Left ventricle myocardium inferior (tissue), 1 donor: ENCODE data around the gene TMEM217. TPM values are rescaled to one million over a fixed set of nuclear protein-coding genes. Genes with fewer than 3 reads are reported as not detected.

ENCODE experiments used
- DNase-seq: peaks from one replicate; pipeline ENCODE4 v3.0.0-alpha.2; 2020
- H3K27ac ChIP-seq: fragments of 200-600 bp; replicated peaks from 2 replicates; pipeline ENCODE4 v1.8.0; 2021
- H3K27me3 ChIP-seq: fragments of 200-600 bp; 2 replicates; pipeline ENCODE4 v1.8.0; 2021; ENCODE audit warnings: low read depth
- H3K36me3 ChIP-seq: fragments of 200-600 bp; 2 replicates; pipeline ENCODE4 v1.8.0; 2021
- H3K4me1 ChIP-seq: fragments of 200-600 bp; 2 replicates; pipeline ENCODE4 v1.8.0; 2021
- H3K4me3 ChIP-seq: fragments of 200-600 bp; 2 replicates; pipeline ENCODE4 v1.8.0; 2021; ENCODE audit warnings: mild to moderate bottlenecking, moderate library complexity
- H3K9me3 ChIP-seq: fragments of 200-600 bp; replicated peaks from 2 replicates; pipeline ENCODE4 v1.8.0; 2021
- CTCF ChIP-seq: fragments of 200-600 bp; IDR thresholded peaks from 2 replicates; pipeline ENCODE4 v1.8.0; 2021; ENCODE audit warnings: antibody characterized with exemption, mild to moderate bottlenecking, borderline replicate concordance
- intact Hi-C: fragments of 100-400 bp; cut with micrococcal nuclease; formaldehyde crosslinking; loops from one replicate; pipeline ENCODE4 v1.11.0; 2022
- total RNA-seq: library from RNA; stranded (reverse); fragmentation: NEBNext Ultra II Directional; extraction: Animal tissue kit (Norgen Biotek cat#: 25700); gene quantifications from one replicate; pipeline ENCODE4 v1.2.1, GENCODE V29; 2021
- donor health status: DM: no; HTN: yes; CAD: no; lungs with severe emphysema.

TMEM217 gene
- total RNA-seq, 1 donor from 2014 or later = 0.80 TPM

DNA sequence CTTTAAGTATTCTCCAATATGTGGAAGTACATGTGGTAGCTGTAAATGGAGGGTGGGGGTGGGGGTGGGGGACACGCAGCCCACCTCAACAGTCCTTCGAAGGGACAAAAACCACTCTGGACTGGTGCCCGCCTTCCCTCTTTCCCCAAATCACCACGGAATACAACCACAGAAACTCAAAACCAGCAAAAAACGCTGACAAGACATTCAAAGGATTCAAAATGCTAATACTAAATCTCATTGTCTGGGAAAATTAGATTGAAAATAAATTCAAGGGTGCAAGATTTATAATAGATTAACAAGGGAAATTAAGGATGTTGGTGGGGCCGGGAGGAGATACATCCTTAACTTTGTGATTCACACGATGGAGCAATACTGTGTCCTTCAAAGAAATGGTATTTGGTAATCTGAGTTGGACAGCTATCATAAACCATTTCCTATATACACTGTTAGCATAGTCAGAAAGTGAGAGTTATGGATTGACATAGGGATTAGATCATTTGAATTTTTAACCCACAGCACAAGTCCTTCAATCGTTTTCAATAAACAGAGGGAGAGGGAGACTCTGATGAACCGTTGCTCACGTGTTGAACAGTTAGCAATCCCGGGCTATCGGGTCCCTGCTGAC lies 1.1 kb downstream of the TMEM217 start:
- TF ChIP-seq CTCF = no peak
- H3K36me3 ChIP-seq = no peaks in the 10 kb centered on the region

DNA sequence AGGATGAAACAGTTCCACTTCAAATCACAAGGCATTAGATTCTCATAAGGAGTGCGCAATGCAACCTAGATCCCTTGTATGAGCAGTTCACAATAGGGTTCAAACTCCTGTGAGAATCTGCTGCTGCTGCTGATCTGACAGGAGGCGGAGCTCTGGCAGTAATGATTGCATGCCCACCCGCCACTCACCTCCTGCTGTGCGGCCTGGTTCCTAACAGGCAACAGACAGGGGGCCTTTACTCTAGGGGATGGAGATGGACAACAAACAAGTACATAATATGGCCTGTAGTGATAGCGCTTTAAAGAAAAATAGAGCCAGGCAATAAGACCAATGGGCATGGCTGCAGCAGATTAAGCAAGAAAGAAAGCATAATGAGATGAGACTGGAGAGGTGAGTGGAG lies 3.1 kb downstream of the TMEM217 start:
- Histone ChIP-seq H3K27me3 (no peaks in the 10 kb centered on the region), H3K4me1 (peaks cover 30% of the 10 kb centered on the region), H3K36me3 (no peaks in the 10 kb centered on the region), H3K9me3 (no peaks in the 10 kb centered on the region), H3K4me3 (no peak overlapping the region), H3K27ac (no peak overlapping the region)
- intact Hi-C loops = no loop called here
- no peak for DNase-seq
- TF ChIP-seq CTCF = no peak

More for the DNA sequence above, 1.1 kb downstream of the TMEM217 start:
- Histone ChIP-seq H3K9me3 (no peaks in the 10 kb centered on the region), H3K4me1 (peaks cover 33% of the 10 kb centered on the region), H3K27ac (no peak overlapping the region), H3K27me3 (no peaks in the 10 kb centered on the region), H3K4me3 (peak overlapping the region; percentile 98)
- no peak for DNase-seq
- intact Hi-C loops = no loop called here

GRCh38 chr6:37253486-37254007 lies 4.4 kb downstream of the TMEM217 start:
- H3K9me3 ChIP-seq = no peaks in the 10 kb centered on the region
- H3K4me1 ChIP-seq = peaks cover 17% of the 10 kb centered on the region
- no peaks in the 10 kb centered on the region for H3K27me3 ChIP-seq
- no peak for TF ChIP-seq CTCF
- no peak overlapping the region for H3K4me3 ChIP-seq
- no peak for DNase-seq
- no peak overlapping the region for H3K27ac ChIP-seq
- intact Hi-C loops = no loop called here
- no peaks in the 10 kb centered on the region for H3K36me3 ChIP-seq

DNA sequence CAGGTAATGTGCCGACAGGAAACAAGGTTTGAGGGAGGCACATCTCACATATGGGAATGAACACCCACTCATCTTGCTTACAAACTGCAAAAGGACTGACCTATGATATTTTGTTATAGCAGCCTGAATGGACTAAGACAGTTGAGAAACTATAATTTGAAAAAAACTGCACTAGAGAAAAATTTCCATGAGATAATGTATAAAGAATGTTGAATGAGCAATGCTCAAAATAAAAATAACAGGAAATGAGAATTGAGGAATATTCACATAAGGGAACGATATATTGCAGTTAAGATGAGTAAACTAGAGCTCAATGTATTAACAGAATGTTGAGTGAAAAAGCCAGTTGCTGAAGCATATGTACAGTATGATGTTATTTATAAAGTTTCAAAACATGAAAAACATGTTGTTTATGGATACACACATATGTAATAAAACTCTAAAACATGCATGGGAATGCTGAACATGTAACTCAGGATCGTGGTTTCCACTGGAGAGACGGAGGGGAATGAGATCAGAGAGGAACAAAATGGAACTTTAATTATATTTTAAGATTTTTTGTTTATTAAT lies 6.6 kb downstream of the TMEM217 start:
- TF ChIP-seq CTCF = no peak
- Histone ChIP-seq H3K27ac (no peak overlapping the region), H3K9me3 (no peaks in the 10 kb centered on the region), H3K27me3 (no peaks in the 10 kb centered on the region), H3K4me1 (no peaks in the 10 kb centered on the region), H3K36me3 (no peaks in the 10 kb centered on the region), H3K4me3 (no peak overlapping the region)
- intact Hi-C loops = no loop called here
- DNase-seq = no peak

DNA sequence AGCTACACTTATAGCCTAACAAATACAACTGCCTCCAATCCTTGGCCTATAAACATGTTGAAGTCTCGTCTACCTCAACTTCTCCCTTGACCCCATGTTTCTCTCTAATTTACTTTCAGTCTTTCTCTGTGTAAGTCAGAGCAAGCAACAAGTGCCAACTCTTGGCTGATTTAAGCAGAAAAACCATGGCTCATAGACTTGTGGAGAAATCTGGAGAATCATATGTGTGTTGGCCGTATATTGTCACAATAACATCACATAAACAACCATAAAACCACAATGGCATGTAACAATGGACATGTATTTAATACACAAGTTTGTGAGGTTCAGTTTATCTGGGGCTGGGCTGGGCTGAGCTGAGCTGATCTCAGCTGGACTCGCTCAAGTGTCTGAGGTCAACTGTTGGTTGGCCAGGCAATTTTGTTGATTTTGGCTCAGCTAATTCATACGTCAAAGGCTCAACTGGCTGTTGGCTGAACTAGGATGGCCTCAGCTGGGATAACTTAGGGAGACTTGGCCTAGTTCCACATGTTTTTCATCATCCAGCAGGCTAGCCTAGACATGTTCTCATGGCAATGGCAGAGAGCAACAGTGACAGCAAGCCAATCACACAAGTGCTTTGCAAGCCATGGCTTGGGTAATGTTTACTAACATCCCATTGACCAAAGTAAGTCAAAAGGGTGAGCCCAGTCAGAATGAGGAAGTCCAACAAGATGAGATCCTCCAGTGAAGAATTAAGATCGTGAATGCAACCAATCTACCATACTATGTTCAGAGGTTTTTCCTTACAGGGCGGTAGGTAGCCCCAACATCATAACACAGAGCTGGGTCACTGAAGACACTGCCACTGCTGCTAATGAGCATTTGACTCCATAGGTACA lies 13.3 kb downstream of the TMEM217 start:
- TF ChIP-seq CTCF = no peak
- Histone ChIP-seq H3K9me3 (no peaks in the 10 kb centered on the region), H3K36me3 (no peaks in the 10 kb centered on the region), H3K27ac (peak overlapping the region; percentile 81), H3K4me3 (no peak overlapping the region), H3K4me1 (peaks cover 62% of the 10 kb centered on the region), H3K27me3 (no peaks in the 10 kb centered on the region)
- DNase-seq = peak; percentile 72
- intact Hi-C loops = no loop called here
